SK-N-SH (cell line): Measurements from ENCODE around the gene DPP10. TPM values are rescaled to one million over a fixed set of nuclear protein-coding genes. Genes with fewer than 3 reads are reported as not detected.
"Not testable (repeated sequence)": the region's sequence is repeated elsewhere in the genome, so short reads cannot be mapped to it uniquely, and the experiment has no call there.

Experiments
- CTCF ChIA-PET: fragments of 300-600, 350-600 bp; formaldehyde crosslinking; extraction: SDS; loops from one replicate; lab custom pipeline; 2021; lab: Yijun Ruan, JAX
- POLR2A ChIA-PET: fragments of 350-600 bp; sonication (Branson Sonifier 250); formaldehyde crosslinking; extraction: SDS; loops from one replicate; lab custom pipeline; 2020; ENCODE audit warnings: antibody characterized with exemption, inconsistent platforms; lab: Yijun Ruan, JAX
- DNase-seq: peaks from one replicate; pipeline ENCODE4 v3.0.0; 2012
- H2AFZ ChIP-seq: fragments of 200-600 bp; sonication (generic); 2 replicates; pipeline ENCODE4 v1.8.1; 2016; ENCODE audit warnings: antibody characterized with exemption, mild to moderate bottlenecking, low read depth
- H3F3A ChIP-seq: fragments of 200-600 bp; sonication (generic); replicated peaks from 2 replicates; pipeline ENCODE3; 2016; ENCODE audit warnings: antibody characterized with exemption, mild to moderate bottlenecking; ENCODE audit not compliant: insufficient read depth
- H3K27ac ChIP-seq, 2 experiments: fragments of 200-500 bp in 1 of 2; fragments of 200-600 bp in 1 of 2; sonication (Bioruptor generic) in 1 of 2; sonication (generic), shearing (Covaris generic) in 1 of 2; 2 replicates each; pipeline versions ENCODE4 v1.5.1 to v1.6.1; 2014 to 2016; ENCODE audit warnings: low read depth in 2 of 2, inconsistent platforms in 1 of 2, low read length in 1 of 2, mild to moderate bottlenecking in 1 of 2, mixed read lengths in 1 of 2
- H3K27me3 ChIP-seq: fragments of 200-600 bp; sonication (generic), shearing (Covaris generic); 2 replicates; pipeline ENCODE4 v1.6.1; 2016; ENCODE audit warnings: mixed run types; ENCODE audit not compliant: insufficient read depth
- H3K36me3 ChIP-seq, 2 experiments: fragments of 200-500 bp in 1 of 2; fragments of 200-600 bp in 1 of 2; sonication (Bioruptor generic) in 1 of 2; sonication (generic) in 1 of 2; replicated peaks in 1 of 2; 2 replicates each; pipeline versions ENCODE3 to v1.5.1; 2014 to 2016; ENCODE audit warnings: low read length in 1 of 2, mild to moderate bottlenecking in 1 of 2; ENCODE audit not compliant: insufficient read depth in 2 of 2, control insufficient read depth in 1 of 2
- H3K4me1 ChIP-seq, 2 experiments: fragments of 200-500 bp in 1 of 2; fragments of 200-600 bp in 1 of 2; sonication (Bioruptor generic) in 1 of 2; sonication (generic), shearing (Covaris generic) in 1 of 2; 2 replicates each; pipeline versions ENCODE4 v1.5.1 to v1.6.1; 2014 to 2016; ENCODE audit warnings: low read depth in 1 of 2, low read length in 1 of 2, mixed run types in 1 of 2; ENCODE audit not compliant: insufficient read depth in 2 of 2, control insufficient read depth in 1 of 2
- H3K4me2 ChIP-seq: fragments of 200-600 bp; sonication (generic), shearing (Covaris generic); 2 replicates; pipeline ENCODE4 v1.6.1; 2017; ENCODE audit warnings: mixed run types
- H3K4me3 ChIP-seq, 2 experiments: fragments of 200-500 bp in 1 of 2; fragments of 200-600 bp in 1 of 2; sonication (Bioruptor generic) in 1 of 2; sonication (generic), shearing (Covaris generic) in 1 of 2; 2 replicates each; pipeline versions ENCODE4 v1.5.1 to v1.8.1; 2014 to 2016; ENCODE audit warnings: low read depth in 2 of 2, inconsistent platforms in 1 of 2, low read length in 1 of 2, mild to moderate bottlenecking in 1 of 2, mixed read lengths in 1 of 2, moderate library complexity in 1 of 2
- H3K79me2 ChIP-seq: fragments of 200-600 bp; sonication (generic); 2 replicates; pipeline ENCODE4 v1.8.1; 2017; ENCODE audit warnings: mild to moderate bottlenecking; ENCODE audit not compliant: insufficient read depth
- H3K9ac ChIP-seq: fragments of 200-600 bp; sonication (generic); 2 replicates; pipeline ENCODE4 v1.6.1; 2017; ENCODE audit warnings: mixed run types
- H3K9me2 ChIP-seq: fragments of 200-600 bp; sonication (generic); 2 replicates; pipeline ENCODE4 v1.6.1; 2017; ENCODE audit warnings: mixed run types
- H3K9me3 ChIP-seq: fragments of 200-600 bp; sonication (generic); 2 replicates; pipeline ENCODE4 v1.6.1; 2017; ENCODE audit warnings: mixed run types, mild to moderate bottlenecking, moderate library complexity
- H4K20me1 ChIP-seq: fragments of 200-600 bp; sonication (generic); 2 replicates; pipeline ENCODE4 v1.6.1; 2017; ENCODE audit warnings: mild to moderate bottlenecking, mixed run types; ENCODE audit not compliant: insufficient read depth
- EP300 ChIP-seq, 2 experiments: IDR thresholded peaks; 2 replicates each; pipeline versions ENCODE4 v1.4.0 to v1.6.1; 2012; ENCODE audit warnings: borderline replicate concordance in 1 of 2, low read depth in 1 of 2, low read length in 1 of 2
- FOXM1 ChIP-seq: IDR thresholded peaks from 2 replicates; pipeline ENCODE4 v1.4.0; 2012; ENCODE audit warnings: low read depth, mild to moderate bottlenecking
- MXI1 ChIP-seq: IDR thresholded peaks from 2 replicates; pipeline ENCODE4 v1.6.1; 2012; ENCODE audit warnings: mild to moderate bottlenecking, low read depth, low read length, improper control_type of control experiment
- NFIC ChIP-seq: IDR thresholded peaks from 2 replicates; pipeline ENCODE4 v1.4.0; 2012; ENCODE audit warnings: borderline replicate concordance
- NRF1 ChIP-seq: IDR thresholded peaks from 2 replicates; pipeline ENCODE4 v1.6.1; 2012; ENCODE audit warnings: low read depth, mild to moderate bottlenecking, low read length
- POLR2AphosphoS5 ChIP-seq: IDR thresholded peaks from 2 replicates; pipeline ENCODE4 v1.6.1; 2012; ENCODE audit warnings: low read depth, low read length
- SIN3A ChIP-seq: IDR thresholded peaks from 2 replicates; pipeline ENCODE4 v1.6.1; 2012; ENCODE audit warnings: low read depth, mild to moderate bottlenecking, low read length, moderate library complexity, borderline replicate concordance
- TAF1 ChIP-seq: IDR thresholded peaks from 2 replicates; pipeline ENCODE4 v1.6.1; 2012; ENCODE audit warnings: low read depth, mild to moderate bottlenecking, low read length, moderate library complexity, borderline replicate concordance
- TEAD4 ChIP-seq: IDR thresholded peaks from 2 replicates; pipeline ENCODE4 v1.4.0; 2012; ENCODE audit warnings: mild to moderate bottlenecking, borderline replicate concordance; ENCODE audit not compliant: insufficient read depth
- WGBS: methylation state at CpG from one replicate; pipeline ENCODE4 v1.1.6; 2017; ENCODE audit warnings: low lambda C conversion rate; 5-methylcytosine and 5-hydroxymethylcytosine counted together
- polyA plus RNA-seq, 3 experiments: library from polyadenylated mRNA; depleted of rRNA; stranded (reverse); fragments of >200 nt; gene quantifications; 2 replicates each; pipeline ENCODE4 v1.2.3, GENCODE V29; 2012
- TF ChIP-seq, protein P1 (sequence below): IDR thresholded peaks from 2 replicates; pipeline ENCODE4; 2012
- TF ChIP-seq, protein P2 (sequence below): IDR thresholded peaks from 2 replicates; pipeline ENCODE4 v1.4.0; 2012; ENCODE audit warnings: low read depth, borderline replicate concordance

The DPP10 gene
- polyA plus RNA-seq, 1 of the 3 experiments (the other 2 are of a cell fraction), result not detected

DNA sequence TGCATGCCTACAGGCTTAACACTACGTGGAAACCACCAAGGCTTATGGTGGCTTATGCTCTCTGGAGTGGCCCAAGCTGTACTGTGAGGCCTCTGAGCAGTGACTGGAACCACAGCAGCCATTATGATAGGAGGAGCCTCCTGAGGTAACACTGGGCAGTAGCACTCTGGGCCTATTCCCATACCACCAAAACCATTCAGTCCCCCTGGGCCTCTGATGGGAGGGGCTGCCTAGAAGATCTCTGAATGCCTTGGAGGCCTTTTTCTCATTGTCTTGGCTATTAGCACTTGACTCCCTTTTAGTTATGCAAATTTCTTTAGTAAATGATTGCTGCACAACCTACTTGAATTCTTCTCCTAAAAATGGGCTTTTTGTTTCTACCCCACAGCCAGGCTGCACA is 985.0 kb downstream of the DPP10 start (continued):
- TF ChIP-seq POLR2AphosphoS5, result no peak
- TF ChIP-seq, protein P1, sequence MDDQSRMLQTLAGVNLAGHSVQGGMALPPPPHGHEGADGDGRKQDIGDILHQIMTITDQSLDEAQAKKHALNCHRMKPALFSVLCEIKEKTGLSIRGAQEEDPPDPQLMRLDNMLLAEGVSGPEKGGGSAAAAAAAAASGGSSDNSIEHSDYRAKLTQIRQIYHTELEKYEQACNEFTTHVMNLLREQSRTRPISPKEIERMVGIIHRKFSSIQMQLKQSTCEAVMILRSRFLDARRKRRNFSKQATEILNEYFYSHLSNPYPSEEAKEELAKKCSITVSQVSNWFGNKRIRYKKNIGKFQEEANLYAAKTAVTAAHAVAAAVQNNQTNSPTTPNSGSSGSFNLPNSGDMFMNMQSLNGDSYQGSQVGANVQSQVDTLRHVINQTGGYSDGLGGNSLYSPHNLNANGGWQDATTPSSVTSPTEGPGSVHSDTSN, result no peak

DNA sequence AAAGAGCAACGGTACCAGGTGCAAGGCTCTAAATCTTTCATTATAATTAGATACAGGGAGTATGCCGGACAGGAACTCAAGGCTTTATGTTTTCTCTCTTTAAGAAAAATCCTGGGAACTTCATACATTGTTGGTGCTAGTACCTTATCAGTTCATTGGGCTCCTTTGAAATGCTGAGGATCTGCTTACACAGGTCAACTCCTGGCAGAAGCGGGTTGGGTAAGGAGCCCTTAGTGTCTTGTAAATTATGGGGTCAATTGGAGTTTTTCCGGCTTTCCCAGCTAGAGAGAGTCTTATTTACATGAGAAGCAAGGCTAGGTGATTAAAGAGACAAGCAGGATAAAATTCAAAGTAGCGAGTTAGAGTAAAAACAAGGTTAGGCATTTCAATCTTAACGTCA is 998.3 kb downstream of the DPP10 start:
- WGBS, result 21% methylated on average over 6 of the region's 6 CpGs
- not testable (repeated sequence) for H3K27me3 ChIP-seq

DNA sequence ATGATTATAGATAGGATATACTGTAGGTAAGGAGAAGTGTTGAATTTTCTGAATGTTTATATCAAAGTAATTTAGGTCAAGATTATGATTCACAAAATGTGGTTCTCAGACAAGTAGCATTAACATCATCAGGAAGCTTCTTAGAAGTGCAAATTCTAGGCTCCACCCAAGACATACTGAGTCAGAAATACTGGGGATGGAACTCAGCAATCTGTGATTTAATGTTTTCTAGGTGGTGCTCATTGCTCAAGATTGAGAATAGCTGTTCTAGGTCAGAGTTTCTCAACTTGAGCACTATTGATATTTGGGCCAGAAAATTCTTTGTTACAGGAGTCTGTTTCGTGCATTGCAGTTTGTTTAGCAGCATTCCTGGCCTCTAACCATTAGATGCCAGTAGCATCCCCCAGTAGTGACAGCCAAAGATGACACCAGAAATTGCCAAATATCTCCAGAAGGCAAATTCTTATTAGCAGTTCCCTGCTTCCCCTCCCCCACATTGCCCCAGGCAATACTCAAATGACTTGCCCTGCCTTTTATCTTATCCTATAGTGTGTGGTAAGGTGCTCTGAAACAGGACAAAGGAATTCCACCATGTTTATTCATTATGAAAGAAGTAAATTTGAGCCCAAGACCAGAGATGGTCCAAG is 1001.2 kb downstream of the DPP10 start:
- Histone ChIP-seq H3K4me2 (no peak overlapping the region), H3K79me2 (no peaks in the 10 kb centered on the region), H3K9me2 (no peaks in the 10 kb centered on the region), H3F3A (no peaks in the 10 kb centered on the region), H3K36me3 (no peaks in the 10 kb centered on the region), H3K4me1 (no peaks in the 10 kb centered on the region), H3K27me3 (no peaks in the 10 kb centered on the region), H4K20me1 (no peaks in the 10 kb centered on the region), H2AFZ (no peak overlapping the region), H3K4me3 (no peak overlapping the region), H3K9me3 (no peaks in the 10 kb centered on the region), H3K9ac (no peak overlapping the region), H3K27ac (no peak overlapping the region)
- CTCF ChIA-PET, result no interaction called here
- POLR2A ChIA-PET, result no interaction called here
- no peak for TF ChIP-seq SIN3A
- no peak for TF ChIP-seq FOXM1
- no peak for TF ChIP-seq NFIC
- TF ChIP-seq POLR2AphosphoS5, result no peak
- no peak for TF ChIP-seq TEAD4
- no peak for TF ChIP-seq TAF1
- no peak for TF ChIP-seq EP300 (IDR thresholded peaks at IDR 0.05; ENCODE audit: borderline replicate concordance in 1 of 2, low read depth in 1 of 2, low read length in 1 of 2)
- no peak for TF ChIP-seq NRF1
- TF ChIP-seq MXI1, result no peak
- TF ChIP-seq, protein P2, sequence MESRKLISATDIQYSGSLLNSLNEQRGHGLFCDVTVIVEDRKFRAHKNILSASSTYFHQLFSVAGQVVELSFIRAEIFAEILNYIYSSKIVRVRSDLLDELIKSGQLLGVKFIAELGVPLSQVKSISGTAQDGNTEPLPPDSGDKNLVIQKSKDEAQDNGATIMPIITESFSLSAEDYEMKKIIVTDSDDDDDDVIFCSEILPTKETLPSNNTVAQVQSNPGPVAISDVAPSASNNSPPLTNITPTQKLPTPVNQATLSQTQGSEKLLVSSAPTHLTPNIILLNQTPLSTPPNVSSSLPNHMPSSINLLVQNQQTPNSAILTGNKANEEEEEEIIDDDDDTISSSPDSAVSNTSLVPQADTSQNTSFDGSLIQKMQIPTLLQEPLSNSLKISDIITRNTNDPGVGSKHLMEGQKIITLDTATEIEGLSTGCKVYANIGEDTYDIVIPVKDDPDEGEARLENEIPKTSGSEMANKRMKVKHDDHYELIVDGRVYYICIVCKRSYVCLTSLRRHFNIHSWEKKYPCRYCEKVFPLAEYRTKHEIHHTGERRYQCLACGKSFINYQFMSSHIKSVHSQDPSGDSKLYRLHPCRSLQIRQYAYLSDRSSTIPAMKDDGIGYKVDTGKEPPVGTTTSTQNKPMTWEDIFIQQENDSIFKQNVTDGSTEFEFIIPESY, result no peak
- 0% methylated on average over 1 of the region's 1 CpG for WGBS
- no peak for DNase-seq

More for the DNA sequence above, 998.3 kb downstream of the DPP10 start:
- H3K36me3 ChIP-seq, H3K4me2 ChIP-seq, H3K9me2 ChIP-seq, H3K79me2 ChIP-seq, DNase-seq, H3K4me3 ChIP-seq, H3K9ac ChIP-seq, H3K27ac ChIP-seq, H2AFZ ChIP-seq, H3K4me1 ChIP-seq, H3F3A ChIP-seq, POLR2A ChIA-PET, CTCF ChIA-PET, H3K9me3 ChIP-seq, H4K20me1 ChIP-seq: not testable (repeated sequence)
